Ovary (tissue), 9 donors: ENCODE results near the gene SNAPC1. TPM values are rescaled to one million over a fixed set of nuclear protein-coding genes. Genes with fewer than 3 reads are reported as not detected.

ENCODE experiments used
- DNase-seq, 5 donors: peaks; one replicate each; pipeline ENCODE4 v3.0.0-alpha.2; 2019 to 2020
- H3K27ac ChIP-seq, 2 donors: fragments of 200-600 bp; one replicate each; pipeline versions ENCODE4 v1.5.1 to v1.8.0; 2019 to 2022
- H3K27me3 ChIP-seq: fragments of 200-600 bp; one replicate; pipeline ENCODE4 v1.8.0; 2022
- H3K36me3 ChIP-seq: fragments of 200-600 bp; sonication (generic); one replicate; pipeline ENCODE4 v1.5.1; 2019
- H3K4me1 ChIP-seq: one replicate; pipeline ENCODE4 v1.8.1; 2013; ENCODE audit warnings: mild to moderate bottlenecking, moderate library complexity; ENCODE audit not compliant: insufficient read depth
- H3K4me3 ChIP-seq: fragments of 200-600 bp; sonication (generic); one replicate; pipeline ENCODE4 v1.5.1; 2017
- H3K9me3 ChIP-seq, 2 donors: fragments of 200-600 bp in 1 of 2; sonication (generic) in 1 of 2; one replicate each; pipeline versions ENCODE4 v1.5.1 to v1.8.1; 2013 to 2019; ENCODE audit warnings: mild to moderate bottlenecking in 1 of 2, moderate library complexity in 1 of 2
- CTCF ChIP-seq, 3 donors: fragments of 450-650 bp in 2 of 3; fragments of 200-600 bp in 1 of 3; IDR thresholded peaks; one replicate each; pipeline versions ENCODE4 v1.5.1 to v1.8.0; 2016 to 2022; ENCODE audit warnings: antibody characterized with exemption in 3 of 3, mild to moderate bottlenecking in 1 of 3
- EP300 ChIP-seq: sonication (generic); formaldehyde crosslinking; IDR thresholded peaks from one replicate; pipeline ENCODE4 v1.6.1; 2017; ENCODE audit warnings: antibody characterized with exemption
- POLR2A ChIP-seq: fragments of 450-650 bp; IDR thresholded peaks from one replicate; pipeline ENCODE4 v1.6.1; 2017; ENCODE audit warnings: antibody characterized with exemption, mild to moderate bottlenecking, moderate library complexity
- WGBS, 3 donors: extraction: QIAGEN DNeasy Blood & Tissue Kit in 1 of 3; methylation state at CpG; one replicate each; pipeline versions ENCODE4 v1.1.5 to v1.1.7; 2013 to 2017; 5-methylcytosine and 5-hydroxymethylcytosine counted together
- intact Hi-C, 4 donors: fragments of 100-400 bp; cut with DNase I; formaldehyde crosslinking; loops; one replicate each; pipeline versions ENCODE4 v1.11.0 to v1.15.1; 2022 to 2023
- polyA plus RNA-seq, 2 donors: library from polyadenylated mRNA; stranded (reverse); fragments of 200-250 nt in 1 of 2; fragments of 350-450 nt in 1 of 2; fragmentation: Illumina TruSeq in 1 of 2; extraction: RNeasy Lipid Tissue Mini Kit (QIAGEN cat#74804) in 1 of 2; gene quantifications; one replicate each; pipeline ENCODE4 v1.2.3, GENCODE V29; 2013 to 2014
- total RNA-seq, 7 donors: library from RNA; depleted of rRNA in 2 of 7; stranded (reverse); fragments of >200 nt in 2 of 7; fragmentation: NEBNext Ultra II Directional in 3 of 7; extraction: Animal tissue kit (Norgen Biotek cat#: 25700) in 3 of 7; gene quantifications; one replicate each; pipeline versions ENCODE4 v1.1.0 to v1.2.4, GENCODE V29; 2016 to 2023
- donor health status: DM: no; HTN: no; CAD: no; lungs with moderate emphysema.
- donor health status: DM: no; HTN: no; CAD: no.
- donor health status: Bipolar disorder and iron deficiency.
- donor health status: DM: yes; HTN: yes; CAD: no.
- donor health status: DM: no; HTN: no; CAD: no.
- donor health status: DM: yes; HTN: yes; CAD: no.

The SNAPC1 gene
- total and polyA plus RNA-seq, 9 donors = 4.5 to 11.9 (median 5.9) TPM

DNA sequence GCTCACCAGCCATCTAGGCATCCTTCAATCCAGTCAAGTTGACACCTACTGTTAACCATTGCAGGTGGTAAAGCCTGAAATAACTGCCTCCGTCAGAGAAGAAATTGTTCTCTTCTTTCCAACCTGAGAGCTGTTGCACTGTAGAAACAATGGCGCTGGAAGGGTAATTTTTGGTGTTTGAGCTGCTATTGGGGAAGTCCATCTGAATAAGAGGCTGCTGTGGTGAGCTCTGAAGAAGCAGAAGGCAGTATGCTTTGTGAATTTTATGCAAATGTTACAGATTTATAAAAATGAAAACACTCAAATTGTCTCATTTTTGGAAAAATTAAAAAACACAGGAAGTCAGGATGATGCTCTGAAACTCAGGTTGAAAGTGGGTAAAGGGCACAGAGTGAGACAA is 60.2 kb downstream of the SNAPC1 start:
- 90 to 94% (median 92%) methylated on average over 2 of the region's 2 CpGs for WGBS, 3 donors
- H3K27ac ChIP-seq = no peak overlapping the region
- no peaks in the 10 kb centered on the region for H3K9me3 ChIP-seq
- H3K36me3 ChIP-seq = no peaks in the 10 kb centered on the region
- H3K27me3 ChIP-seq = no peaks in the 10 kb centered on the region
- TF ChIP-seq POLR2A (no peak), EP300 (no peak), CTCF (IDR thresholded peaks at IDR 0.05) (no peak)
- no peaks in the 10 kb centered on the region for H3K4me1 ChIP-seq
- intact Hi-C loops = no loop called here
- no peak for DNase-seq
- no peak overlapping the region for H3K4me3 ChIP-seq

DNA sequence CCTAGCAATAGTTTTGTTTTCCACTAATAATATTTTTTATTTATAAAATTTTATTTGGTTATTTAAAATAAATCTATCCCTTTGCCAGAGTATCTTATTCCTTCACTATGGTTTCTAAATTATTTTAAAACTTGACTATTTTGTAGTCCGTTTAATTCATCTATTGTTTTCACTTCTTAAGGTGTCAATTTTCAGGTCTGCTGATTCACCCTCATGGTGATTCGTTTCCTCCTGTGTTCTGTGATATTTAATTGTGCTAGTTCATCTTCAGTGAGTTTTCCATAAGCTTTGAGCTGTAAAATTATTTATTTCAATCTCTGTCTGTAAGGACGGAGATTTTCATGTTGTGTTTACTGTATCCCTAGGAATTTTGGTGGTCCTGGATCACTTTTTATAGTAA is 70.6 kb downstream of the SNAPC1 start:
- DNase-seq = no peak
- 57 to 69% (median 69%) methylated on average over 3 of the region's 3 CpGs for WGBS, 3 donors
- Histone ChIP-seq H3K9me3 (no peaks in the 10 kb centered on the region), H3K36me3 (no peaks in the 10 kb centered on the region), H3K4me3 (no peak overlapping the region), H3K4me1 (no peaks in the 10 kb centered on the region), H3K27ac (no peak overlapping the region), H3K27me3 (no peaks in the 10 kb centered on the region)
- TF ChIP-seq EP300 = no peak
- no peak for TF ChIP-seq POLR2A
- TF ChIP-seq CTCF (IDR thresholded peaks at IDR 0.05) = no peak
- intact Hi-C loops = no loop called here

DNA sequence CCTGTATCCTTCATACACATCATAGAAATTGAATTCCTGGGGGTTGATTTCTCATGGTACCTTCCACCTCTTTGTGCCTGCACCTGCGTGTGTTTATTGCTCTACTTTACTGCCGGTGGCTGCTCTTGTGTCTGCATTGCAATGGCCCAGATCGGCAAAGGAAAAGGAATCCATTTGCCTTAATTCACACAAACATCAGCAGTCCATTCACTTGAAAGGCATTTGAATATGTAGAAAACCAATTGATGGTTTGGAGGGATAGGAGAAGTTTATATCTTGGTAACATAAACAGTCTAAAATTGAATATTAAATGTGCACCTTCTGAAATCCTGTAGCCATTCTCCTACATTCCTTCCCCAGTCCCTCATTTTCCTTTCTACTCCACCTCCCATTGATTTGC is 74.0 kb downstream of the SNAPC1 start:
- TF ChIP-seq CTCF (IDR thresholded peaks at IDR 0.05) (no peak), EP300 (no peak), POLR2A (no peak)
- Histone ChIP-seq H3K27ac (no peak overlapping the region), H3K27me3 (no peaks in the 10 kb centered on the region), H3K36me3 (no peaks in the 10 kb centered on the region), H3K4me3 (no peak overlapping the region), H3K4me1 (no peaks in the 10 kb centered on the region), H3K9me3 (no peaks in the 10 kb centered on the region)
- no peak for DNase-seq
- intact Hi-C loops = loop anchor here in 3 of 4 donors (5.0 kb wide), 2 partner anchors 374 to 379 kb away; no protein-coding TSS in a partner anchor
- WGBS, 3 donors = 55 to 59% (median 58%) methylated on average over 3 of the region's 3 CpGs

DNA sequence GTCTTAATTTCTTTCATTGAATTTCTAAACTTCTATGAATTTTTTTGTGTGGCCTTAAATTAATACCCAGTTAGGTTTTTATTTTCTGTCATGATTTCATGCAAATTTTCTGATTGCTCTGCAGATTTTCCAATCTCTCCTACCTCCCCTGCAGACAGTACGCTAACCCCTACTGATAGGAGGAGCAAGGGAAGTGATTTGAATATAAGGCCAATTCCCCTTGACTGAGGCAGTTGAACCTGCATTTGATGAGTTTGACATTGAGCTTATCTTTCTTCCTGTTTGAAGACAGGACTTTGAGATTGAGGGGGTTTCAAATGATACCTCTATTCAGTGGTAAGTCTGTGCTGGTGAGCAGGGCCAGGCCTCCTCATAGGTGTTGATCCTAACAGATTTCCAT is 74.6 kb downstream of the SNAPC1 start:
- no peaks in the 10 kb centered on the region for H3K9me3 ChIP-seq
- TF ChIP-seq EP300 = no peak
- no peak for DNase-seq
- H3K4me1 ChIP-seq = no peaks in the 10 kb centered on the region
- no peak overlapping the region for H3K4me3 ChIP-seq
- no peak overlapping the region for H3K27ac ChIP-seq
- 91 to 95% (median 93%) methylated on average over 1 of the region's 1 CpG for WGBS, 3 donors
- no peaks in the 10 kb centered on the region for H3K27me3 ChIP-seq
- no peaks in the 10 kb centered on the region for H3K36me3 ChIP-seq
- intact Hi-C loops = loop anchor here in 3 of 4 donors (5.0 kb wide), 2 partner anchors 375 to 380 kb away; no protein-coding TSS in a partner anchor

GRCh38 chr14:61837336-61838229 is 75.4 kb downstream of the SNAPC1 start:
- Histone ChIP-seq H3K27me3 (no peaks in the 10 kb centered on the region), H3K4me1 (no peaks in the 10 kb centered on the region), H3K36me3 (no peaks in the 10 kb centered on the region), H3K27ac (no peak overlapping the region), H3K4me3 (no peak overlapping the region), H3K9me3 (no peaks in the 10 kb centered on the region)
- TF ChIP-seq CTCF (IDR thresholded peaks at IDR 0.05) = peak; percentile 80 to 82 (median 80)
- TF ChIP-seq EP300 = no peak
- intact Hi-C loops = loop anchor here (2.0 to 5.0 kb wide), 3 partner anchors 375 to 380 kb away; no protein-coding TSS in a partner anchor
- WGBS, 3 donors = 35 to 39% (median 38%) methylated on average over 10 of the region's 10 CpGs
- peak; percentile 45 to 80 (median 72) for DNase-seq
